ENCODE data around the gene ASB3. TPM values are rescaled to one million over a fixed set of nuclear protein-coding genes. Genes with fewer than 3 reads are reported as not detected.

Gene ASB3, protein sequence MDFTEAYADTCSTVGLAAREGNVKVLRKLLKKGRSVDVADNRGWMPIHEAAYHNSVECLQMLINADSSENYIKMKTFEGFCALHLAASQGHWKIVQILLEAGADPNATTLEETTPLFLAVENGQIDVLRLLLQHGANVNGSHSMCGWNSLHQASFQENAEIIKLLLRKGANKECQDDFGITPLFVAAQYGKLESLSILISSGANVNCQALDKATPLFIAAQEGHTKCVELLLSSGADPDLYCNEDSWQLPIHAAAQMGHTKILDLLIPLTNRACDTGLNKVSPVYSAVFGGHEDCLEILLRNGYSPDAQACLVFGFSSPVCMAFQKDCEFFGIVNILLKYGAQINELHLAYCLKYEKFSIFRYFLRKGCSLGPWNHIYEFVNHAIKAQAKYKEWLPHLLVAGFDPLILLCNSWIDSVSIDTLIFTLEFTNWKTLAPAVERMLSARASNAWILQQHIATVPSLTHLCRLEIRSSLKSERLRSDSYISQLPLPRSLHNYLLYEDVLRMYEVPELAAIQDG
- total RNA-seq (2022; extraction: Qiagen RNA extraction; ENCODE audit: low read depth): 11.4 to 13.7 TPM (median 12.6 TPM) in 5 replicates

DNA sequence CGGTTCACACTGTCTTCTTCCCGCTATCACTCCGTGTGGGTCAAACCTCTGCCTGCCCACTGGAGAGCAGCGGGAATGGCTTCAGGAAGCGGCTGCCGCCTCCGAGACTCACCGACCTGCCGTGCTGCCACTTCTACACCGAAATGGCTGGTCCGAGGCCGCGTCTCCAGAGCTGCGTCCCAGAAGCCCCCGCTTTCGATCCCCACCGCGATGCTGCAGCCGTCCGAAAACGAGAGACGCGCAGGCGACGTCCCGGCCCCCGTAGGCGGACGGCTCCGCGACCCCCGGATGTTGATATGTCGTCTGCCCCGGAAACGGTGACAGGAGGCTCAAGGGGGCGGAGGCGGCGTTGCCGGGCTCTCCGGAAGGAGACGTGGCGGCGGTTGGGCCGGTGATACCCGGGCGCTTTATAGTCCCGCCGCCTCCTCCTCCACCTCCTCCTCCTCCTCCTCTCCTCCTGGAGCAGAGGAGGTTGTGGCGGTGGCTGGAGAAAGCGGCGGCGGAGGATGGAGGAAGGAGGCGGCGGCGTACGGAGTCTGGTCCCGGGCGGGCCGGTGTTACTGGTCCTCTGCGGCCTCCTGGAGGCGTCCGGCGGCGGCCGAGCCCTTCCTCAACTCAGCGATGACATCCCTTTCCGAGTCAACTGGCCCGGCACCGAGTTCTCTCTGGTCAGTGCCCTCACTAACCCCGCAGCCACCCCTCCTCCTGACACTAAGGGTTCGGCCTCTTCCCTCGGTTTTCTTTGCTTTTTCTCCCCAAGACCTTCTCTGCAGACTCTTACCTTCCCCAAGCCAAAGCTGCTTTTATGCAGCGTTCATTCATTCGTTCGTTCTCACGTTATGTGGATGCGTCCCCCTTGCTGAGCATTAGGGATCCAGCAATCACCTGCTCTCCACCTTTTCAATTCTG is at the start of gene ASB3, which contains the start of gene ERLEC1:
Gene ASB3 (minus strand): TSS at position 249 of the 909 bp plus-strand sequence. CDS start 21,381 bp downstream, outside the sequence.
Gene ERLEC1 (plus strand): TSS at position 340 of the 909 bp plus-strand sequence. CDS start 167 bp downstream, at position 507.

DNA sequence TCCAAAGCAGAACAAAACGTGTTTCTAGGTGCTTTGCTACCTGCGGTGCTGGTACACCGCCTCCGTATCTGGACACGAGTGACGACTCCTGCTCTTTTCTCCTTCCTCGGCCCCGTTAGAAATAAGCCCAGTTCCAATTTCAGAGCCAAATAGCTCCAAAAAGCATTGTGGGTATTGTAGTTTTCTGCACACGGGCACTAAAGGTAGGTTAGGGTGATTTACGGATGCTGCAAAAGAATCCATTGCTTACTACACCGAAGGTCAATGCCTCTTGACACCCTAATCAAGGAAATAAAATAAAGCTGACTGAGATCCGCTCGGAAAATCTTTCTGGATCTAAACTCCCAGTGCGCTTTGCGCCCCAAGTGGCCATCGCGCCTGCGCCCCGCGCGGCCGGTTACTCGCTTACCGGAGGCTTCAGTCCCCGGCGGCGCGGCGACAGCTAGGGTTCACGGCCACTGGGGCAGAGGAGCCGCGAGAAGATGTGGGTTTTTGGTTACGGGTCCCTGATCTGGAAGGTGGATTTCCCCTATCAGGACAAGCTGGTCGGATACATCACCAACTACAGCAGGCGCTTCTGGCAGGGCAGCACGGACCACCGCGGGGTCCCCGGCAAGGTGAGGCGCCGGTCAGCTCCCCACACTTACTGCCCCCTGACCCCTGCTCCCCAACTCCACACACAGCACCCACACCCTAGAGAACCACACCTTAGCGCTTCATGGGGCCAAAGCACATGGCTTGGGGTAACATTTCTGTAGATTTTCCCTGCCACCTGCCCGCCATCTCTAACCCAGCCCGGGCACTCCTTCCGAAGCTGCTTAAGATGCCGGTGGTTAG is 19.1 kb downstream of the ASB3 start, which contains the start of gene CHAC2:
Gene CHAC2 (plus strand): TSS at position 400 of the 837 bp plus-strand sequence. CDS start 83 bp downstream, at position 483.

Other genes with a start within 250 kb of the ASB3 start
- gene CHAC2, start 19.1 kb downstream of the ASB3 start, total RNA-seq (2022; extraction: Qiagen RNA extraction; ENCODE audit: low read depth): 10.0 to 14.9 TPM (median 11.5 TPM) in 5 replicates
- 46.0 to 64.8 TPM (median 60.6 TPM) in 5 replicates for gene ERLEC1, start 91 bp upstream of the ASB3 start, total RNA-seq (2022; extraction: Qiagen RNA extraction; ENCODE audit: low read depth)
- 1.5 to 2.3 TPM (median 1.9 TPM) in 5 replicates for gene GPR75, start 73.0 kb upstream of the ASB3 start, total RNA-seq (2022; extraction: Qiagen RNA extraction; ENCODE audit: low read depth)
- 43.2 to 48.1 TPM (median 43.4 TPM) in 5 replicates for gene PSME4, start 184.0 kb upstream of the ASB3 start, total RNA-seq (2022; extraction: Qiagen RNA extraction; ENCODE audit: low read depth)

All from A549 treated with ZK216348 at 1 μM for 4 hours (cell line).